ENCODE results near the gene NPAS3. TPM values are rescaled to one million over a fixed set of nuclear protein-coding genes. Genes with fewer than 3 reads are reported as not detected.

NPAS3 gene
- total and polyA plus RNA-seq, 2 of the 8 experiments (the other 6 are each of a cell fraction or from before 2014, with no cell fraction given): 0.11 to 0.60 TPM

DNA sequence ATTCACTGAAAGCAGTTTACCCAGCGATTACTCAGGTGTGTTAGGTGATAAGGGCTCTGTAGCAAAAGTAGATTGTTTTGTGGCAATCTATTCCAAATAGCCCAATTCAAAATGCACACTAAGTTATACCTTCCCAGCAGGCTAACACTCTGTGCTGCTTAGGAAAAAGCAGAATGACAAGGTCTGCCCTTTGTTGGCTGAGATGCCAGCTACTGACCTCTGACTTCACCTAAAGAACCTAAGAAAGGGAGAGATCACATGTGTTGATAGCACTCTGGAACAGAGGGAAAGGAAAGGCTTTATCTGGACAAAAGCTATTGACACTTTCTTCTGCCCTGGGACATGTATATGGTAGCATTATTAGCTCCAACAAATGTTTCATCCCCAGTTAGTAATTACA is 609.9 kb downstream of the NPAS3 start (continued):
- no peak for TF ChIP-seq SIRT6 (IDR thresholded peaks at IDR 0.05; ENCODE audit: low read length)
- no peak for TF ChIP-seq ZNF274 (IDR thresholded peaks at IDR 0.05; ENCODE audit: borderline replicate concordance, extremely low read depth, low read length)

All from H1 (cell line).